GM19023 (cell line): ENCODE measurements around the gene TAF12.
"Not testable (repeated sequence)": the region's sequence is repeated elsewhere in the genome, so short reads cannot be mapped to it uniquely, and the experiment has no call there.

Experiments
- ATAC-seq: cut with Tn5 transposase; IDR thresholded peaks from one replicate; pipeline ENCODE4 v1.9.1; 2021; ENCODE audit warnings: mild to moderate bottlenecking, moderate library complexity; ENCODE audit not compliant: unreplicated experiment

TAF12 gene

GRCh38 chr1:28645406-28645805 is 2.5 kb upstream of the TAF12 start:
- not testable (repeated sequence) for ATAC-seq

GRCh38 chr1:28644494-28644893 is 1.6 kb upstream of the TAF12 start:
- ATAC-seq: no peak

- ATAC-seq: peak; percentile 17
These were observed 616 bp downstream of the TAF12 start for GRCh38 chr1:28642056-28642846.

- no peak for ATAC-seq
These were observed 2.1 kb downstream of the TAF12 start for GRCh38 chr1:28640766-28641165.

GRCh38 chr1:28632560-28632959 is 10.3 kb downstream of the TAF12 start:
- ATAC-seq: no peak

- ATAC-seq: no peak
These were observed 11.2 kb downstream of the TAF12 start for GRCh38 chr1:28631713-28632112.

GRCh38 chr1:28613175-28613574 is 29.7 kb downstream of the TAF12 start:
- ATAC-seq: no peak

- ATAC-seq: no peak
These were observed 36.1 kb downstream of the TAF12 start for GRCh38 chr1:28606771-28607170.

GRCh38 chr1:28604962-28605361 is 37.9 kb downstream of the TAF12 start:
- no peak for ATAC-seq

GRCh38 chr1:28604411-28604810 is 38.5 kb downstream of the TAF12 start:
- no peak for ATAC-seq

GRCh38 chr1:28602536-28603439 is 40.1 kb downstream of the TAF12 start:
- no peak for ATAC-seq

- ATAC-seq: no peak
These were observed 41.2 kb downstream of the TAF12 start for GRCh38 chr1:28601696-28602095.

GRCh38 chr1:28596276-28596675 is 46.6 kb downstream of the TAF12 start:
- not testable (repeated sequence) for ATAC-seq

GRCh38 chr1:28595412-28596191 is 47.3 kb downstream of the TAF12 start:
- ATAC-seq: no peak

GRCh38 chr1:28594686-28595411 is 48.0 kb downstream of the TAF12 start:
- not testable (repeated sequence) for ATAC-seq

GRCh38 chr1:28593988-28594356 is 48.9 kb downstream of the TAF12 start:
- ATAC-seq: not testable (repeated sequence)

GRCh38 chr1:28592321-28593071 is 50.4 kb downstream of the TAF12 start:
- ATAC-seq: peak; percentile 74

GRCh38 chr1:28591708-28592320 is 51.1 kb downstream of the TAF12 start, which contains the start of gene RAB42:
RAB42 (plus strand) TSS chr1:28592265; CDS start chr1:28592512, 247 bp downstream.
- peak; percentile 54 for ATAC-seq
